GM13977 (cell line): ENCODE measurements around the gene TNRC6B.
"Not testable (repeated sequence)": the region's sequence is repeated elsewhere in the genome, so short reads cannot be mapped to it uniquely, and the experiment has no call there.

ENCODE experiments used
- DNase-seq: peaks from one replicate; pipeline ENCODE4 v3.0.0; 2012; ENCODE audit warnings: low spot score
- CTCF ChIP-seq: IDR thresholded peaks from 2 replicates; pipeline ENCODE4 v1.5.1; 2012; ENCODE audit warnings: mild to moderate bottlenecking, control low read depth; ENCODE audit not compliant: insufficient read depth; ENCODE audit errors: extremely low read depth, missing control alignments
- in situ Hi-C: fragments of 300-500 bp; cut with MboI; formaldehyde crosslinking; loops from one replicate; pipeline ENCODE4 v1.12.0; 2022; ENCODE audit warnings: low sequenced_read_pairs, low pct_unique_long_range_greater_than_20kb, mixed read lengths, inconsistent platforms; ENCODE audit not compliant: unreplicated experiment

Gene TNRC6B

GRCh38 chr22:40153705-40154104 is 24.0 kb upstream of the TNRC6B start:
- DNase-seq: no peak
- TF ChIP-seq CTCF: no peak
- in situ Hi-C loops: no loop called here

GRCh38 chr22:40156001-40156516 is 21.7 kb upstream of the TNRC6B start:
- no peak for DNase-seq
- in situ Hi-C loops: no loop called here
- no peak for TF ChIP-seq CTCF

- DNase-seq, in situ Hi-C loops: not testable (repeated sequence)
Measured at GRCh38 chr22:40156682-40157081, 21.0 kb upstream of the TNRC6B start.

GRCh38 chr22:40157330-40157945 is 20.3 kb upstream of the TNRC6B start:
- TF ChIP-seq CTCF: no peak
- no peak for DNase-seq
- in situ Hi-C loops: no loop called here

- TF ChIP-seq CTCF: no peak
- in situ Hi-C loops: no loop called here
- DNase-seq: no peak
Measured at GRCh38 chr22:40161194-40161593, 16.5 kb upstream of the TNRC6B start.

- in situ Hi-C loops: not testable (repeated sequence)
Measured at GRCh38 chr22:40165537-40165936, 12.2 kb upstream of the TNRC6B start.

GRCh38 chr22:40175611-40176244 is 2.0 kb upstream of the TNRC6B start:
- no peak for TF ChIP-seq CTCF
- in situ Hi-C loops: no loop called here
- no peak for DNase-seq

More at GRCh38 chr22:40165537-40165936, 12.2 kb upstream of the TNRC6B start:
- not testable (repeated sequence) for DNase-seq
